NOMO-1 treated with DMSO at 0.1 percent for 48 hours (cell line): ENCODE measurements around the gene SOD3.
A peak's percentile ranks its signal among the peaks of the same experiment; 100 is the strongest.

ENCODE experiments used
- DNase-seq: peaks from one replicate; lab custom pipeline; 2025; ENCODE audit not compliant: unreplicated experiment; lab: John Stamatoyannopoulos, UW

SOD3 gene

GRCh38 chr4:24794916-24795665, at the start of gene SOD3:
SOD3 (plus strand) TSS chr4:24795573; CDS start chr4:24799522, 3,949 bp downstream.
- no peak for DNase-seq

- DNase-seq, result no peak
Measured at GRCh38 chr4:24747234-24747975, 48.0 kb upstream of the SOD3 start.

GRCh38 chr4:24748023-24748422, 47.4 kb upstream of the SOD3 start:
- DNase-seq, result no peak

- DNase-seq, result no peak
Measured at GRCh38 chr4:24748758-24749350, 46.5 kb upstream of the SOD3 start.

- no peak for DNase-seq
Measured at GRCh38 chr4:24750106-24750505, 45.3 kb upstream of the SOD3 start.

- DNase-seq, result no peak
Measured at GRCh38 chr4:24751926-24752539, 43.3 kb upstream of the SOD3 start.

GRCh38 chr4:24753519-24753918, 41.9 kb upstream of the SOD3 start:
- DNase-seq, result peak; percentile 20

GRCh38 chr4:24754571-24754970, 40.8 kb upstream of the SOD3 start:
- DNase-seq, result no peak

- no peak for DNase-seq
Measured at GRCh38 chr4:24763631-24764297, 31.6 kb upstream of the SOD3 start.

GRCh38 chr4:24764345-24764744, 31.0 kb upstream of the SOD3 start:
- DNase-seq, result no peak

- DNase-seq, result no peak
Measured at GRCh38 chr4:24765376-24765988, 29.9 kb upstream of the SOD3 start.

- DNase-seq, result no peak
Measured at GRCh38 chr4:24768006-24768405, 27.4 kb upstream of the SOD3 start.

- DNase-seq, result peak; percentile 42
Measured at GRCh38 chr4:24768604-24769003, 26.8 kb upstream of the SOD3 start.

- no peak for DNase-seq
Measured at GRCh38 chr4:24769571-24769970, 25.8 kb upstream of the SOD3 start.

GRCh38 chr4:24770032-24770584, 25.3 kb upstream of the SOD3 start:
- peak; percentile 94 for DNase-seq

GRCh38 chr4:24770667-24771066, 24.7 kb upstream of the SOD3 start:
- DNase-seq, result no peak

- DNase-seq, result no peak
Measured at GRCh38 chr4:24771241-24771640, 24.1 kb upstream of the SOD3 start.

GRCh38 chr4:24772061-24772705, 23.2 kb upstream of the SOD3 start:
- DNase-seq, result no peak

- DNase-seq, result no peak
Measured at GRCh38 chr4:24772952-24773351, 22.4 kb upstream of the SOD3 start.

GRCh38 chr4:24774452-24774851, 20.9 kb upstream of the SOD3 start:
- no peak for DNase-seq
